HepG2 (cell line): ENCODE data around the gene CST8. TPM values are rescaled to one million over a fixed set of nuclear protein-coding genes. Genes with fewer than 3 reads are reported as not detected.

Experiments
- HES4 ChIP-seq: sonication (generic); formaldehyde crosslinking; IDR thresholded peaks from 2 replicates; pipeline ENCODE4 v1.9.0; 2021; ENCODE audit warnings: mild to moderate bottlenecking, missing genetic modification reagents, borderline replicate concordance
- MTF1 ChIP-seq: sonication (generic); formaldehyde crosslinking; IDR thresholded peaks from 2 replicates; pipeline ENCODE4 v1.5.0; 2020; ENCODE audit warnings: missing genetic modification reagents
- REXO4 ChIP-seq: sonication (generic); formaldehyde crosslinking; IDR thresholded peaks from 2 replicates; pipeline ENCODE4 v1.8.0; 2022; ENCODE audit warnings: missing genetic modification reagents, mild to moderate bottlenecking, borderline replicate concordance
- RFX5 ChIP-seq: IDR thresholded peaks from 2 replicates; pipeline ENCODE4 v1.6.1; 2011; ENCODE audit warnings: low read depth, low read length, improper control_type of control experiment
- SIX4 ChIP-seq: sonication (generic); formaldehyde crosslinking; IDR thresholded peaks from 2 replicates; pipeline ENCODE4 v1.4.0; 2020; ENCODE audit warnings: missing genetic modification reagents
- TCF12 ChIP-seq, 2 experiments: fragments of 450-650 bp in 1 of 2; sonication (generic) in 1 of 2; formaldehyde crosslinking in 1 of 2; IDR thresholded peaks; 2 replicates each; pipeline versions ENCODE4 v1.6.1 to v1.8.0; 2017 to 2022; ENCODE audit warnings: antibody characterized with exemption in 1 of 2, mild to moderate bottlenecking in 1 of 2, missing genetic modification reagents in 1 of 2, moderate library complexity in 1 of 2
- ZNF234 ChIP-seq: sonication (generic); formaldehyde crosslinking; conservative IDR thresholded peaks from 2 replicates; pipeline ENCODE4 v1.5.1; 2020; ENCODE audit warnings: mild to moderate bottlenecking, missing genetic modification reagents
- ZNF256 ChIP-seq: sonication (generic); formaldehyde crosslinking; conservative IDR thresholded peaks from 2 replicates; pipeline ENCODE4 v1.4.0; 2020; ENCODE audit warnings: missing genetic modification reagents
- ZNF382 ChIP-seq: sonication (generic); formaldehyde crosslinking; IDR thresholded peaks from 2 replicates; pipeline ENCODE4 v1.5.0; 2020; ENCODE audit warnings: missing genetic modification reagents, mild to moderate bottlenecking, borderline replicate concordance
- ZNF430 ChIP-seq: sonication (generic); formaldehyde crosslinking; IDR thresholded peaks from 2 replicates; pipeline ENCODE4 v1.9.0; 2021; ENCODE audit warnings: mild to moderate bottlenecking, missing genetic modification reagents
- ZNF546 ChIP-seq: sonication (generic); formaldehyde crosslinking; conservative IDR thresholded peaks from 2 replicates; pipeline ENCODE4 v1.8.1; 2023; ENCODE audit warnings: mild to moderate bottlenecking, missing genetic modification reagents
- polyA plus RNA-seq, 8 experiments: library from polyadenylated mRNA; depleted of rRNA in 3 of 8; stranded (reverse) in 7 of 8; unstranded in 1 of 8; fragments of >200 nt; fragmentation: Illumina TruSeq in 4 of 8; extraction: Trizol in 4 of 8; gene quantifications; 2 replicates each; pipeline versions ENCODE4 v1.2.1 to v1.2.3, GENCODE V29; 2011 to 2016; ENCODE audit warnings: low read depth in 4 of 8, missing spikeins in 1 of 8, mixed read lengths in 1 of 8; ENCODE audit not compliant: insufficient read depth in 1 of 8
- total RNA-seq, 5 experiments: library from RNA; depleted of rRNA; stranded (reverse); fragments of >200 nt; fragmentation: Illumina TruSeq; extraction: Trizol; gene quantifications; 2 replicates each; pipeline ENCODE4 v1.2.3, GENCODE V29; 2016; ENCODE audit warnings: low read depth in 1 of 5
- TF ChIP-seq, protein P1 (sequence below): sonication (generic); formaldehyde crosslinking; conservative IDR thresholded peaks from 2 replicates; pipeline ENCODE4 v1.4.0; 2020; ENCODE audit warnings: mild to moderate bottlenecking, missing genetic modification reagents, moderate library complexity
- TF ChIP-seq, protein P2 (sequence below): sonication (generic); formaldehyde crosslinking; IDR thresholded peaks from 2 replicates; pipeline ENCODE4 v1.4.0; 2020; ENCODE audit warnings: mild to moderate bottlenecking, missing genetic modification reagents
- TF ChIP-seq, protein P3 (sequence below): sonication (generic); formaldehyde crosslinking; IDR thresholded peaks from 2 replicates; pipeline ENCODE4 v1.4.0; 2020; ENCODE audit warnings: missing genetic modification reagents
- TF ChIP-seq, protein P4 (sequence below): sonication (generic); formaldehyde crosslinking; IDR thresholded peaks from 2 replicates; pipeline ENCODE4 v1.5.0; 2020; ENCODE audit warnings: missing genetic modification reagents, mild to moderate bottlenecking, borderline replicate concordance
- TF ChIP-seq, protein P5 (sequence below): sonication (generic); formaldehyde crosslinking; conservative IDR thresholded peaks from 2 replicates; pipeline ENCODE4 v1.8.0; 2022; ENCODE audit warnings: missing genetic modification reagents
- TF ChIP-seq, protein P6 (sequence below): sonication (generic); formaldehyde crosslinking; IDR thresholded peaks from 2 replicates; pipeline ENCODE4 v1.9.0; 2021; ENCODE audit warnings: missing genetic modification reagents, borderline replicate concordance

Gene CST8
- total and polyA plus RNA-seq, 2 of the 13 experiments (the other 11 are each of a cell fraction or from before 2014, with no cell fraction given) = not detected

DNA sequence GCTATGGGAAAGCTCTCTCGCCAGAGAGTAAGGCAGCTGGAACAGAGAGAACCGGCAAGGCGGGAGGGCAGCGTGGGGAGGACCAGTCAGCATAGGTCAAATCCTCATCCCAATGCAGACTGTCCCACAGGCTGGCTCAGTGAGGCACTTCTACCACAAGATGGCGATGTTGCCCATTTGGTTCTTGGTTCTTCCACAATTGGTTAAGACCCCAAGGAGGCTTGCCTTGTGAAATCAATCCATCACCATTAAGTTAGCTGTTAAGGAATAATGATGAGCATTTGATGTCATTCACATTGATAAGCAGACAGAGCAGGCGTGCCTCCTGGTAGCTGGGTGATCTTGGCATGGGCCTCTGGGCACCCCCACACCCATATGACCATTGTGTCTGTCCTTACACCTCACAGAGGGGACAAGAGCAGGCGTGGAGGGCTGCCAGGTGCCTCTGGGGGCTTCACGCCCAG lies 49.0 kb upstream of the CST8 start (continued):
- TF ChIP-seq, protein P1, sequence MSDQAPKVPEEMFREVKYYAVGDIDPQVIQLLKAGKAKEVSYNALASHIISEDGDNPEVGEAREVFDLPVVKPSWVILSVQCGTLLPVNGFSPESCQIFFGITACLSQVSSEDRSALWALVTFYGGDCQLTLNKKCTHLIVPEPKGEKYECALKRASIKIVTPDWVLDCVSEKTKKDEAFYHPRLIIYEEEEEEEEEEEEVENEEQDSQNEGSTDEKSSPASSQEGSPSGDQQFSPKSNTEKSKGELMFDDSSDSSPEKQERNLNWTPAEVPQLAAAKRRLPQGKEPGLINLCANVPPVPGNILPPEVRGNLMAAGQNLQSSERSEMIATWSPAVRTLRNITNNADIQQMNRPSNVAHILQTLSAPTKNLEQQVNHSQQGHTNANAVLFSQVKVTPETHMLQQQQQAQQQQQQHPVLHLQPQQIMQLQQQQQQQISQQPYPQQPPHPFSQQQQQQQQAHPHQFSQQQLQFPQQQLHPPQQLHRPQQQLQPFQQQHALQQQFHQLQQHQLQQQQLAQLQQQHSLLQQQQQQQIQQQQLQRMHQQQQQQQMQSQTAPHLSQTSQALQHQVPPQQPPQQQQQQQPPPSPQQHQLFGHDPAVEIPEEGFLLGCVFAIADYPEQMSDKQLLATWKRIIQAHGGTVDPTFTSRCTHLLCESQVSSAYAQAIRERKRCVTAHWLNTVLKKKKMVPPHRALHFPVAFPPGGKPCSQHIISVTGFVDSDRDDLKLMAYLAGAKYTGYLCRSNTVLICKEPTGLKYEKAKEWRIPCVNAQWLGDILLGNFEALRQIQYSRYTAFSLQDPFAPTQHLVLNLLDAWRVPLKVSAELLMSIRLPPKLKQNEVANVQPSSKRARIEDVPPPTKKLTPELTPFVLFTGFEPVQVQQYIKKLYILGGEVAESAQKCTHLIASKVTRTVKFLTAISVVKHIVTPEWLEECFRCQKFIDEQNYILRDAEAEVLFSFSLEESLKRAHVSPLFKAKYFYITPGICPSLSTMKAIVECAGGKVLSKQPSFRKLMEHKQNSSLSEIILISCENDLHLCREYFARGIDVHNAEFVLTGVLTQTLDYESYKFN (CRISPR knock-in tag) = no peak
- TF ChIP-seq HES4 (CRISPR knock-in tag) (no peak), RFX5 (no peak), ZNF234 (CRISPR knock-in tag) (no peak), SIX4 (CRISPR knock-in tag) (0 out of 2 replicates have a peak, but pooled peaks have one; percentile 15), TCF12 (IDR thresholded peaks at IDR 0.05) (no peak), TCF12 (CRISPR knock-in tag; IDR thresholded peaks at IDR 0.05) (no peak), ZNF256 (CRISPR knock-in tag) (no peak), ZNF382 (CRISPR knock-in tag) (no peak), ZNF546 (CRISPR knock-in tag) (no peak), MTF1 (no peak), REXO4 (CRISPR knock-in tag) (no peak), ZNF430 (peak; percentile 39; the same call in 1 of the 2 replicates)
- TF ChIP-seq, protein P2, sequence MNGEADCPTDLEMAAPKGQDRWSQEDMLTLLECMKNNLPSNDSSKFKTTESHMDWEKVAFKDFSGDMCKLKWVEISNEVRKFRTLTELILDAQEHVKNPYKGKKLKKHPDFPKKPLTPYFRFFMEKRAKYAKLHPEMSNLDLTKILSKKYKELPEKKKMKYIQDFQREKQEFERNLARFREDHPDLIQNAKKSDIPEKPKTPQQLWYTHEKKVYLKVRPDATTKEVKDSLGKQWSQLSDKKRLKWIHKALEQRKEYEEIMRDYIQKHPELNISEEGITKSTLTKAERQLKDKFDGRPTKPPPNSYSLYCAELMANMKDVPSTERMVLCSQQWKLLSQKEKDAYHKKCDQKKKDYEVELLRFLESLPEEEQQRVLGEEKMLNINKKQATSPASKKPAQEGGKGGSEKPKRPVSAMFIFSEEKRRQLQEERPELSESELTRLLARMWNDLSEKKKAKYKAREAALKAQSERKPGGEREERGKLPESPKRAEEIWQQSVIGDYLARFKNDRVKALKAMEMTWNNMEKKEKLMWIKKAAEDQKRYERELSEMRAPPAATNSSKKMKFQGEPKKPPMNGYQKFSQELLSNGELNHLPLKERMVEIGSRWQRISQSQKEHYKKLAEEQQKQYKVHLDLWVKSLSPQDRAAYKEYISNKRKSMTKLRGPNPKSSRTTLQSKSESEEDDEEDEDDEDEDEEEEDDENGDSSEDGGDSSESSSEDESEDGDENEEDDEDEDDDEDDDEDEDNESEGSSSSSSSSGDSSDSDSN = no peak
- TF ChIP-seq, protein P3, sequence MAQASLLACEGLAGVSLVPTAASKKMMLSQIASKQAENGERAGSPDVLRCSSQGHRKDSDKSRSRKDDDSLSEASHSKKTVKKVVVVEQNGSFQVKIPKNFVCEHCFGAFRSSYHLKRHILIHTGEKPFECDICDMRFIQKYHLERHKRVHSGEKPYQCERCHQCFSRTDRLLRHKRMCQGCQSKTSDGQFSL (CRISPR knock-in tag) = no peak
- TF ChIP-seq, protein P4, sequence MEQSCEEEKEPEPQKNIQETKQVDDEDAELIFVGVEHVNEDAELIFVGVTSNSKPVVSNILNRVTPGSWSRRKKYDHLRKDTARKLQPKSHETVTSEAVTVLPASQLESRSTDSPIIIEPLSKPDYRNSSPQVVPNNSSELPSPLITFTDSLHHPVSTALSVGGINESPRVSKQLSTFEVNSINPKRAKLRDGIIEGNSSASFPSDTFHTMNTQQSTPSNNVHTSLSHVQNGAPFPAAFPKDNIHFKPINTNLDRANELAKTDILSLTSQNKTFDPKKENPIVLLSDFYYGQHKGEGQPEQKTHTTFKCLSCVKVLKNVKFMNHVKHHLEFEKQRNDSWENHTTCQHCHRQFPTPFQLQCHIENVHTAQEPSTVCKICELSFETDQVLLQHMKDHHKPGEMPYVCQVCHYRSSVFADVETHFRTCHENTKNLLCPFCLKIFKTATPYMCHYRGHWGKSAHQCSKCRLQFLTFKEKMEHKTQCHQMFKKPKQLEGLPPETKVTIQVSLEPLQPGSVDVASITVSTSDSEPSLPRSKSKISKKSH (CRISPR knock-in tag) = no peak
- TF ChIP-seq, protein P5, sequence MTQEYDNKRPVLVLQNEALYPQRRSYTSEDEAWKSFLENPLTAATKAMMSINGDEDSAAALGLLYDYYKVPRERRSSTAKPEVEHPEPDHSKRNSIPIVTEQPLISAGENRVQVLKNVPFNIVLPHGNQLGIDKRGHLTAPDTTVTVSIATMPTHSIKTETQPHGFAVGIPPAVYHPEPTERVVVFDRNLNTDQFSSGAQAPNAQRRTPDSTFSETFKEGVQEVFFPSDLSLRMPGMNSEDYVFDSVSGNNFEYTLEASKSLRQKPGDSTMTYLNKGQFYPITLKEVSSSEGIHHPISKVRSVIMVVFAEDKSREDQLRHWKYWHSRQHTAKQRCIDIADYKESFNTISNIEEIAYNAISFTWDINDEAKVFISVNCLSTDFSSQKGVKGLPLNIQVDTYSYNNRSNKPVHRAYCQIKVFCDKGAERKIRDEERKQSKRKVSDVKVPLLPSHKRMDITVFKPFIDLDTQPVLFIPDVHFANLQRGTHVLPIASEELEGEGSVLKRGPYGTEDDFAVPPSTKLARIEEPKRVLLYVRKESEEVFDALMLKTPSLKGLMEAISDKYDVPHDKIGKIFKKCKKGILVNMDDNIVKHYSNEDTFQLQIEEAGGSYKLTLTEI (CRISPR knock-in tag) = no peak
- TF ChIP-seq, protein P6, sequence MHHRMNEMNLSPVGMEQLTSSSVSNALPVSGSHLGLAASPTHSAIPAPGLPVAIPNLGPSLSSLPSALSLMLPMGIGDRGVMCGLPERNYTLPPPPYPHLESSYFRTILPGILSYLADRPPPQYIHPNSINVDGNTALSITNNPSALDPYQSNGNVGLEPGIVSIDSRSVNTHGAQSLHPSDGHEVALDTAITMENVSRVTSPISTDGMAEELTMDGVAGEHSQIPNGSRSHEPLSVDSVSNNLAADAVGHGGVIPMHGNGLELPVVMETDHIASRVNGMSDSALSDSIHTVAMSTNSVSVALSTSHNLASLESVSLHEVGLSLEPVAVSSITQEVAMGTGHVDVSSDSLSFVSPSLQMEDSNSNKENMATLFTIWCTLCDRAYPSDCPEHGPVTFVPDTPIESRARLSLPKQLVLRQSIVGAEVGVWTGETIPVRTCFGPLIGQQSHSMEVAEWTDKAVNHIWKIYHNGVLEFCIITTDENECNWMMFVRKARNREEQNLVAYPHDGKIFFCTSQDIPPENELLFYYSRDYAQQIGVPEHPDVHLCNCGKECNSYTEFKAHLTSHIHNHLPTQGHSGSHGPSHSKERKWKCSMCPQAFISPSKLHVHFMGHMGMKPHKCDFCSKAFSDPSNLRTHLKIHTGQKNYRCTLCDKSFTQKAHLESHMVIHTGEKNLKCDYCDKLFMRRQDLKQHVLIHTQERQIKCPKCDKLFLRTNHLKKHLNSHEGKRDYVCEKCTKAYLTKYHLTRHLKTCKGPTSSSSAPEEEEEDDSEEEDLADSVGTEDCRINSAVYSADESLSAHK (CRISPR knock-in tag) = no peak
